GM04503 (cell line): ENCODE measurements around the gene BNIP1.

Experiments
- DNase-seq: peaks from one replicate; pipeline ENCODE4 v3.0.0-alpha.2; 2012; ENCODE audit warnings: low read depth

Gene BNIP1

GRCh38 chr5:173211284-173211683, 67.0 kb downstream of the BNIP1 start:
- no peak for DNase-seq

DNA sequence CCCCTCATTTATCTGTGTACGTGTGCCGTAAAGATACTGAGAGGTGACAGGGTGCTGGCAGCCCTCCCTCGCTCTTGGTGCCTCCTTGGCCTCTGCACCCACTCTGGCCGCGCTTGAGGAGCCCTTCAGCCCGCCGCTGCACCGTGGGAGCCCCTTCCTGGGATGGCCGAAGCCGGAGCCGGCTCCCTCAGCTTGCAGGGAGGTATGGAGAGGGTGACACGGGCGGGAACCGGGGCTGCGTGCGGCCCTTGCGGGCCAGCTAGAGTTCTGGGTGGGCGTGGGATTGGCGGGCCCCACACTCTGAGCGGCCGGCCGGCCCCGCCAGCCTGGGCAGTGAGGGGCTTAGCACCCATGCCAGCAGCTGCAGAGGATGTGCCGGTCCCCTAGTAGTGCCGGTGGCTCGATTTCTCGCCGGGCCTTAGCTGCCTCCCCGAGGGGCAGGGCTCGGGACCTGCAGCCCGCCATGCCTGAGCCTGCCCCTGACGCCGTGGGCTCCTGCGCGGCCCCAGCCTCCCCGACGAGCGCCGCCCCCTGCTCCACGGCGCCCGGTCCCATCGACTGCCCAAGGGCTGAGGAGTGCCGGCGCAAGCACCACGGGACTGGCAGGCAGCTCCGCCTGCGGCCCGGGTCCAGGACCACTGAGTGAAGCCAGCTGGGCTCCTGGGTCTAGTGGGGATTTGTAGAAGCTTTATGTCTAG, 69.1 kb downstream of the BNIP1 start:
- DNase-seq: no peak
